Measurements from ENCODE around the gene AMDHD2.

The AMDHD2 gene

DNA sequence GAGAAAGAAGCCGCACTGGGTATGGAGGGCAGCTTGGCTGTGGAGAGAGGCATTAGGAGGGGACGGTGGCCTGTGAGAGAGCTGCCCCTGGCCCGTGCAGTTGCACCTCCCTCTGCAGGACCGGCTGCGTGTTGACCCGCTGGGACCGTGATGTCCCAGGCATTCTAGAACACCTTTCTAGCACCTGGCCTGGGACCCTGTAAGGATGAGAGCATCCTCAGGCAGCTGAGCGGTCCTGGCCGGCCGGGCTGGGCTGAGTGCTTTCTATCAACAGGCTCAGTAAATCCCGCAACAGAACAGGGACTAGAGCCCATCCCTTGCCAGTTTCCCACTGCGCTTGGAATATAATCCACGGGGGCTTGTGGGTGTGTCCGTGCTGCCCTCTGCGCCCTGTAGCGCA, 30.6 kb upstream of the AMDHD2 start:
- no peak for TF ChIP-seq EZH2phosphoT487 (IDR thresholded peaks at IDR 0.05; ENCODE audit: borderline replicate concordance)
- TF ChIP-seq, protein P1, sequence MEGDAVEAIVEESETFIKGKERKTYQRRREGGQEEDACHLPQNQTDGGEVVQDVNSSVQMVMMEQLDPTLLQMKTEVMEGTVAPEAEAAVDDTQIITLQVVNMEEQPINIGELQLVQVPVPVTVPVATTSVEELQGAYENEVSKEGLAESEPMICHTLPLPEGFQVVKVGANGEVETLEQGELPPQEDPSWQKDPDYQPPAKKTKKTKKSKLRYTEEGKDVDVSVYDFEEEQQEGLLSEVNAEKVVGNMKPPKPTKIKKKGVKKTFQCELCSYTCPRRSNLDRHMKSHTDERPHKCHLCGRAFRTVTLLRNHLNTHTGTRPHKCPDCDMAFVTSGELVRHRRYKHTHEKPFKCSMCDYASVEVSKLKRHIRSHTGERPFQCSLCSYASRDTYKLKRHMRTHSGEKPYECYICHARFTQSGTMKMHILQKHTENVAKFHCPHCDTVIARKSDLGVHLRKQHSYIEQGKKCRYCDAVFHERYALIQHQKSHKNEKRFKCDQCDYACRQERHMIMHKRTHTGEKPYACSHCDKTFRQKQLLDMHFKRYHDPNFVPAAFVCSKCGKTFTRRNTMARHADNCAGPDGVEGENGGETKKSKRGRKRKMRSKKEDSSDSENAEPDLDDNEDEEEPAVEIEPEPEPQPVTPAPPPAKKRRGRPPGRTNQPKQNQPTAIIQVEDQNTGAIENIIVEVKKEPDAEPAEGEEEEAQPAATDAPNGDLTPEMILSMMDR (conservative IDR thresholded peaks at IDR 0.05; ENCODE audit: low read length) = no peak
- Histone ChIP-seq H3K4me3 (ENCODE audit: low read length, poor library complexity, severe bottlenecking) (no peak overlapping the region), H3K4me1 (ENCODE audit: insufficient read depth, low read length, poor library complexity, severe bottlenecking) (no peaks in the 10 kb centered on the region), H3K9ac (ENCODE audit: low read depth, low read length, poor library complexity, severe bottlenecking) (no peak overlapping the region), H3K36me3 (ENCODE audit: insufficient read depth, low read length) (no peaks in the 10 kb centered on the region), H3K4me2 (ENCODE audit: low read depth, low read length, poor library complexity, severe bottlenecking) (no peak overlapping the region), H3K27me3 (ENCODE audit: insufficient read depth, low read length, poor library complexity, severe bottlenecking) (no peaks in the 10 kb centered on the region), H3K79me2 (ENCODE audit: insufficient read depth, low read length) (peaks cover 9% of the 10 kb centered on the region; the same call in 1 of the 2 replicates), H3F3A (ENCODE audit: low read depth) (no peaks in the 10 kb centered on the region), H3K9me2 (replicated peaks; ENCODE audit: low read depth, low read length) (no peaks in the 10 kb centered on the region), H3K9me3 (ENCODE audit: insufficient read depth, low read depth, low read length) (no peaks in the 10 kb centered on the region), H2AFZ (ENCODE audit: low read length) (no peak overlapping the region), H4K20me1 (ENCODE audit: insufficient read depth, low read length, poor library complexity, severe bottlenecking) (peaks cover 3% of the 10 kb centered on the region)

GRCh38 chr16:2490190-2491105, 29.7 kb upstream of the AMDHD2 start:
- no peaks in the 10 kb centered on the region for H3K9me2 ChIP-seq (replicated peaks; ENCODE audit: low read depth, low read length)
- H3K9ac ChIP-seq (ENCODE audit: low read depth, low read length, poor library complexity, severe bottlenecking) = no peak overlapping the region
- TF ChIP-seq, protein P1 (conservative IDR thresholded peaks at IDR 0.05; ENCODE audit: low read length) = no peak
- no peak for TF ChIP-seq EZH2phosphoT487 (IDR thresholded peaks at IDR 0.05; ENCODE audit: borderline replicate concordance)
- H2AFZ ChIP-seq (ENCODE audit: low read length) = no peak overlapping the region
- H3K36me3 ChIP-seq (ENCODE audit: insufficient read depth, low read length) = no peaks in the 10 kb centered on the region
- H3K27me3 ChIP-seq (ENCODE audit: insufficient read depth, low read length, poor library complexity, severe bottlenecking) = no peaks in the 10 kb centered on the region
- H3K4me2 ChIP-seq (ENCODE audit: low read depth, low read length, poor library complexity, severe bottlenecking) = no peak overlapping the region
- no peaks in the 10 kb centered on the region for H3K9me3 ChIP-seq (ENCODE audit: insufficient read depth, low read depth, low read length)
- no peak overlapping the region for H3K4me3 ChIP-seq (ENCODE audit: low read length, poor library complexity, severe bottlenecking)
- H4K20me1 ChIP-seq (ENCODE audit: insufficient read depth, low read length, poor library complexity, severe bottlenecking) = peaks cover 3% of the 10 kb centered on the region
- no peaks in the 10 kb centered on the region for H3K4me1 ChIP-seq (ENCODE audit: insufficient read depth, low read length, poor library complexity, severe bottlenecking)
- H3F3A ChIP-seq (ENCODE audit: low read depth) = no peaks in the 10 kb centered on the region
- peaks cover 9% of the 10 kb centered on the region; the same call in 1 of the 2 replicates for H3K79me2 ChIP-seq (ENCODE audit: insufficient read depth, low read length)

DNA sequence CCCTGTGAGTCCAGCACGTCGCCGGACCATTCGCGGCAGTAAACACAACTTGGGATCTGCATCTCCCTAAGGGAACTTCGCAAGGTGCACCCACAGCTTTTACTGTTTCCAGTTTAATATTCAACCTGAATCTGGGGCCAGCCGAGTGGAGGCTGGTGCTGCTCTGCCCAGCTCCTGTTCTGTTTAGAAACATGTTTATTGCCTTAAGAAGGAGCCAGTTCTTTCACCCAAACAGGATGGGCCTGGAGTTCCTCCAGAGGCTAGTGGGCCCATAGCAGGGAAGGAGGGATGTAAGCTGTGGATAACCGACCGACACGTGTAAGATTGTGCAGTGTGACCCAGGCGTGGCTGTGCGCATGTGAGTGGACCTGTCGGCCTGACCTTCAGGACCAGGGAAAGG, 27.9 kb upstream of the AMDHD2 start:
- H2AFZ ChIP-seq (ENCODE audit: low read length) = no peak overlapping the region
- H3K9me2 ChIP-seq (replicated peaks; ENCODE audit: low read depth, low read length) = no peaks in the 10 kb centered on the region

More for the DNA sequence above, 27.9 kb upstream of the AMDHD2 start:
- Histone ChIP-seq H3F3A (ENCODE audit: low read depth) (no peaks in the 10 kb centered on the region), H3K27me3 (ENCODE audit: insufficient read depth, low read length, poor library complexity, severe bottlenecking) (no peaks in the 10 kb centered on the region), H3K4me1 (ENCODE audit: insufficient read depth, low read length, poor library complexity, severe bottlenecking) (no peaks in the 10 kb centered on the region), H4K20me1 (ENCODE audit: insufficient read depth, low read length, poor library complexity, severe bottlenecking) (peaks cover 3% of the 10 kb centered on the region), H3K4me2 (ENCODE audit: low read depth, low read length, poor library complexity, severe bottlenecking) (no peak overlapping the region), H3K9me3 (ENCODE audit: insufficient read depth, low read depth, low read length) (no peaks in the 10 kb centered on the region), H3K79me2 (ENCODE audit: insufficient read depth, low read length) (peaks cover 5% of the 10 kb centered on the region; the same call in 1 of the 2 replicates), H3K9ac (ENCODE audit: low read depth, low read length, poor library complexity, severe bottlenecking) (no peak overlapping the region), H3K36me3 (ENCODE audit: insufficient read depth, low read length) (no peaks in the 10 kb centered on the region; the same call in 1 of the 2 replicates), H3K4me3 (ENCODE audit: low read length, poor library complexity, severe bottlenecking) (no peak overlapping the region)
- TF ChIP-seq EZH2phosphoT487 (IDR thresholded peaks at IDR 0.05; ENCODE audit: borderline replicate concordance) = no peak
